GM19240 (cell line): ENCODE measurements around the gene RHBDL3.

Experiments used
- DNase-seq: peaks from one replicate; pipeline ENCODE4 v3.0.0; 2011; ENCODE audit warnings: low spot score; ENCODE audit not compliant: insufficient read length

The RHBDL3 gene

GRCh38 chr17:32266389-32267301 lies 1.0 kb downstream of the RHBDL3 start:
- DNase-seq = no peak

- no peak for DNase-seq
Observed at GRCh38 chr17:32267690-32268205, 2.1 kb downstream of the RHBDL3 start.

GRCh38 chr17:32268734-32269288 lies 3.2 kb downstream of the RHBDL3 start:
- no peak for DNase-seq

- DNase-seq = no peak
Observed at GRCh38 chr17:32269377-32269776, 3.7 kb downstream of the RHBDL3 start.

GRCh38 chr17:32271844-32272243 lies 6.2 kb downstream of the RHBDL3 start:
- no peak for DNase-seq

GRCh38 chr17:32274101-32274500 lies 8.5 kb downstream of the RHBDL3 start:
- DNase-seq = no peak

GRCh38 chr17:32274643-32275042 lies 9.0 kb downstream of the RHBDL3 start:
- no peak for DNase-seq

- no peak for DNase-seq
Observed at GRCh38 chr17:32275060-32276042, 9.7 kb downstream of the RHBDL3 start.

- DNase-seq = no peak
Observed at GRCh38 chr17:32276171-32276601, 10.6 kb downstream of the RHBDL3 start.

GRCh38 chr17:32277284-32277683 lies 11.7 kb downstream of the RHBDL3 start:
- DNase-seq = no peak

- no peak for DNase-seq
Observed at GRCh38 chr17:32278815-32279214, 13.2 kb downstream of the RHBDL3 start.

GRCh38 chr17:32279891-32280716 lies 14.5 kb downstream of the RHBDL3 start:
- DNase-seq = no peak

- no peak for DNase-seq
Observed at GRCh38 chr17:32281011-32281451, 15.4 kb downstream of the RHBDL3 start.

- no peak for DNase-seq
Observed at GRCh38 chr17:32283745-32284201, 18.1 kb downstream of the RHBDL3 start.

- no peak for DNase-seq
Observed at GRCh38 chr17:32285306-32285705, 19.7 kb downstream of the RHBDL3 start.

GRCh38 chr17:32285746-32286517 lies 20.3 kb downstream of the RHBDL3 start:
- no peak for DNase-seq

GRCh38 chr17:32286518-32286900 lies 20.9 kb downstream of the RHBDL3 start:
- no peak for DNase-seq

GRCh38 chr17:32287804-32288511 lies 22.3 kb downstream of the RHBDL3 start:
- DNase-seq = no peak

- DNase-seq = no peak
Observed at GRCh38 chr17:32288615-32289014, 23.0 kb downstream of the RHBDL3 start.
